GM12892 (cell line): ENCODE measurements around the gene LASP1NB.

Experiments used
- POLR2A ChIP-seq: IDR thresholded peaks from 2 replicates; pipeline ENCODE4 v1.6.1; 2011; ENCODE audit warnings: low read depth, low read length, control low read depth
- POLR2AphosphoS5 ChIP-seq: IDR thresholded peaks from 2 replicates; pipeline ENCODE4 v1.6.1; 2011; ENCODE audit warnings: low read depth, low read length, control low read depth

- TF ChIP-seq POLR2A = no peak
- TF ChIP-seq POLR2AphosphoS5 = no peak
Observed at GRCh38 chr17:38905375-38905774, 20.0 kb upstream of the LASP1NB start.
